ENCODE data around the gene HECTD1.

HECTD1 gene

DNA sequence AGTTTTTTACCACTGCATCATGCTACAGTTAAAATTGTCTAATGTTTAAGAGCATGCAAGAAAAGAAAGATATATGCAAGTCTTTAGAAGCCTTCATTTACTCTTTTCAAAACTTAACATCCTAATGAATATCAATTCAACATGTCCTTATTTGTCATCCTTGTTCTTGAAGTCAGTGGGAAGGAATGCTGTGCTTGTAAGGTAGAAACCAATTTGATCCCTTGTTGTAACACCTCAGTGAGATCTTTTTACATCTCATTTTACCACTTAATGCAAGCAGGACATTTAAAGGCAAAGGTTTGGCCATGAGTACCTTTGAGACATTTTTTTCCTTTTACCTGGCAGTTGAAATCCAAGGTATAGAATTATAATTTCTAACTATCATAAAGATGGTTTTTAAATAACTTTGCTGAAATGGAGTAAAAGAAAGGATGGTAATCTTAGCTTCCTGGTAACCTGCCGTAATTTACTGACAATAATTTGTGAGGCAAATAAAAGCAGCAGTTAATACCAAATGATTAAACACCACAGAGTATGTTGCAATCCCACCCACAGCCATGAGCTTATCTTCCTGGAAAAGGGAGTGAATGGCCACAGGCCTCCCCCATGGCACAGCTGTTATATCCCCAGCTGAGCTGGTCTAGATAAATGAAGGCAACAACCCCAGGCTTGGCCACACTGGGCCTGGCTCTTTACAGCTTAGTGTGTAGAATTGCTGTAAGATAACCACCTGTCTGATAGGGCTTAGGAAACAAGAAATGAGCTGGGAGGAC, 148.3 kb downstream of the HECTD1 start:
- POLR2A ChIA-PET: interaction anchor here (0.5 to 1.9 kb wide), 2 partner anchors 19 to 33 kb away, joined by 4 to 10 read pairs; partner anchors contain the start of genes AP4S1 and STRN3
- CTCF ChIA-PET: interaction anchor here (0.6 to 0.7 kb wide), 2 partner anchors 9 to 20 kb away, joined by 3 read pairs; no protein-coding TSS in a partner anchor
- TF ChIP-seq ZNF114 (tag by site-specific recombination; IDR thresholded peaks at IDR 0.05): no peak
- no peak for TF ChIP-seq ZNF626 (tag by site-specific recombination; IDR thresholded peaks at IDR 0.05)
- no peak for TF ChIP-seq ZNF37A (tag by site-specific recombination; IDR thresholded peaks at IDR 0.05)
- TF ChIP-seq, protein P1, sequence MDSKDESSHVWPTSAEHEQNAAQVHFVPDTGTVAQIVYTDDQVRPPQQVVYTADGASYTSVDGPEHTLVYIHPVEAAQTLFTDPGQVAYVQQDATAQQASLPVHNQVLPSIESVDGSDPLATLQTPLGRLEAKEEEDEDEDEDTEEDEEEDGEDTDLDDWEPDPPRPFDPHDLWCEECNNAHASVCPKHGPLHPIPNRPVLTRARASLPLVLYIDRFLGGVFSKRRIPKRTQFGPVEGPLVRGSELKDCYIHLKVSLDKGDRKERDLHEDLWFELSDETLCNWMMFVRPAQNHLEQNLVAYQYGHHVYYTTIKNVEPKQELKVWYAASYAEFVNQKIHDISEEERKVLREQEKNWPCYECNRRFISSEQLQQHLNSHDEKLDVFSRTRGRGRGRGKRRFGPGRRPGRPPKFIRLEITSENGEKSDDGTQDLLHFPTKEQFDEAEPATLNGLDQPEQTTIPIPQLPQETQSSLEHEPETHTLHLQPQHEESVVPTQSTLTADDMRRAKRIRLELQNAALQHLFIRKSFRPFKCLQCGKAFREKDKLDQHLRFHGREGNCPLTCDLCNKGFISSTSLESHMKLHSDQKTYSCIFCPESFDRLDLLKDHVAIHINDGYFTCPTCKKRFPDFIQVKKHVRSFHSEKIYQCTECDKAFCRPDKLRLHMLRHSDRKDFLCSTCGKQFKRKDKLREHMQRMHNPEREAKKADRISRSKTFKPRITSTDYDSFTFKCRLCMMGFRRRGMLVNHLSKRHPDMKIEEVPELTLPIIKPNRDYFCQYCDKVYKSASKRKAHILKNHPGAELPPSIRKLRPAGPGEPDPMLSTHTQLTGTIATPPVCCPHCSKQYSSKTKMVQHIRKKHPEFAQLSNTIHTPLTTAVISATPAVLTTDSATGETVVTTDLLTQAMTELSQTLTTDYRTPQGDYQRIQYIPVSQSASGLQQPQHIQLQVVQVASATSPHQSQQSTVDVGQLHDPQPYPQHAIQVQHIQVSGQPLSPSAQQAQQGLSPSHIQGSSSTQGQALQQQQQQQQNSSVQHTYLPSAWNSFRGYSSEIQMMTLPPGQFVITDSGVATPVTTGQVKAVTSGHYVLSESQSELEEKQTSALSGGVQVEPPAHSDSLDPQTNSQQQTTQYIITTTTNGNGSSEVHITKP (tag by site-specific recombination; IDR thresholded peaks at IDR 0.05): 0 out of 2 replicates have a peak, but pooled peaks have one; percentile 33
- TF ChIP-seq, protein P2, sequence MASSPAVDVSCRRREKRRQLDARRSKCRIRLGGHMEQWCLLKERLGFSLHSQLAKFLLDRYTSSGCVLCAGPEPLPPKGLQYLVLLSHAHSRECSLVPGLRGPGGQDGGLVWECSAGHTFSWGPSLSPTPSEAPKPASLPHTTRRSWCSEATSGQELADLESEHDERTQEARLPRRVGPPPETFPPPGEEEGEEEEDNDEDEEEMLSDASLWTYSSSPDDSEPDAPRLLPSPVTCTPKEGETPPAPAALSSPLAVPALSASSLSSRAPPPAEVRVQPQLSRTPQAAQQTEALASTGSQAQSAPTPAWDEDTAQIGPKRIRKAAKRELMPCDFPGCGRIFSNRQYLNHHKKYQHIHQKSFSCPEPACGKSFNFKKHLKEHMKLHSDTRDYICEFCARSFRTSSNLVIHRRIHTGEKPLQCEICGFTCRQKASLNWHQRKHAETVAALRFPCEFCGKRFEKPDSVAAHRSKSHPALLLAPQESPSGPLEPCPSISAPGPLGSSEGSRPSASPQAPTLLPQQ (tag by site-specific recombination; IDR thresholded peaks at IDR 0.05): 0 out of 2 replicates have a peak, but pooled peaks have one; percentile 30
- TF ChIP-seq, protein P3, sequence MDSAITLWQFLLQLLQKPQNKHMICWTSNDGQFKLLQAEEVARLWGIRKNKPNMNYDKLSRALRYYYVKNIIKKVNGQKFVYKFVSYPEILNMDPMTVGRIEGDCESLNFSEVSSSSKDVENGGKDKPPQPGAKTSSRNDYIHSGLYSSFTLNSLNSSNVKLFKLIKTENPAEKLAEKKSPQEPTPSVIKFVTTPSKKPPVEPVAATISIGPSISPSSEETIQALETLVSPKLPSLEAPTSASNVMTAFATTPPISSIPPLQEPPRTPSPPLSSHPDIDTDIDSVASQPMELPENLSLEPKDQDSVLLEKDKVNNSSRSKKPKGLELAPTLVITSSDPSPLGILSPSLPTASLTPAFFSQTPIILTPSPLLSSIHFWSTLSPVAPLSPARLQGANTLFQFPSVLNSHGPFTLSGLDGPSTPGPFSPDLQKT (IDR thresholded peaks at IDR 0.05; ENCODE audit: borderline replicate concordance, low read depth, low read length): no peak
- TF ChIP-seq ZNF324 (tag by site-specific recombination; IDR thresholded peaks at IDR 0.05): no peak
- TF ChIP-seq ZNF341 (tag by site-specific recombination; IDR thresholded peaks at IDR 0.05; ENCODE audit: low read depth): no peak
- no peak for TF ChIP-seq ZNF174 (tag by site-specific recombination; IDR thresholded peaks at IDR 0.05)
- no peak for TF ChIP-seq ZNF10 (tag by site-specific recombination; IDR thresholded peaks at IDR 0.05)
- TF ChIP-seq ZNF837 (tag by site-specific recombination; IDR thresholded peaks at IDR 0.05): no peak
- 0 out of 2 replicates have a peak, but pooled peaks have one; percentile 50 for TF ChIP-seq ZNF184 (tag by site-specific recombination; IDR thresholded peaks at IDR 0.05)
- TF ChIP-seq ZIC2 (tag by site-specific recombination; IDR thresholded peaks at IDR 0.05): peak; percentile 62
- no peak for TF ChIP-seq ZNF76 (tag by site-specific recombination; IDR thresholded peaks at IDR 0.05; ENCODE audit: borderline replicate concordance, low read depth)
- TF ChIP-seq ZFHX2 (tag by site-specific recombination; conservative IDR thresholded peaks at IDR 0.05): peak; percentile 53
- no peak for TF ChIP-seq RBAK (tag by site-specific recombination; IDR thresholded peaks at IDR 0.05)
- no peak for TF ChIP-seq SCRT2 (tag by site-specific recombination; IDR thresholded peaks at IDR 0.05)
- no peak for TF ChIP-seq GLI2 (tag by site-specific recombination; IDR thresholded peaks at IDR 0.05; ENCODE audit: borderline replicate concordance, low read depth)
- no peak for TF ChIP-seq KLF1 (tag by site-specific recombination; IDR thresholded peaks at IDR 0.05)
- no peak for TF ChIP-seq ZNF354C (tag by site-specific recombination; IDR thresholded peaks at IDR 0.05; ENCODE audit: borderline replicate concordance, low read depth)
- no peak for TF ChIP-seq ZNF146 (tag by site-specific recombination; IDR thresholded peaks at IDR 0.05)
- TF ChIP-seq ZFP37 (tag by site-specific recombination; IDR thresholded peaks at IDR 0.05): no peak
- TF ChIP-seq ZNF335 (tag by site-specific recombination; conservative IDR thresholded peaks at IDR 0.05): no peak
- 0 out of 2 replicates have a peak, but pooled peaks have one; percentile 10 for TF ChIP-seq FEZF1 (tag by site-specific recombination; IDR thresholded peaks at IDR 0.05)
- TF ChIP-seq BCL11A (tag by site-specific recombination; IDR thresholded peaks at IDR 0.05; ENCODE audit: low read depth): no peak
- TF ChIP-seq PRDM1 (tag by site-specific recombination; IDR thresholded peaks at IDR 0.05): no peak
- peak; percentile 71 for TF ChIP-seq WT1 (tag by site-specific recombination; IDR thresholded peaks at IDR 0.05)
- no peak for TF ChIP-seq ZNF366 (tag by site-specific recombination; conservative IDR thresholded peaks at IDR 0.05)
- TF ChIP-seq, protein P4, sequence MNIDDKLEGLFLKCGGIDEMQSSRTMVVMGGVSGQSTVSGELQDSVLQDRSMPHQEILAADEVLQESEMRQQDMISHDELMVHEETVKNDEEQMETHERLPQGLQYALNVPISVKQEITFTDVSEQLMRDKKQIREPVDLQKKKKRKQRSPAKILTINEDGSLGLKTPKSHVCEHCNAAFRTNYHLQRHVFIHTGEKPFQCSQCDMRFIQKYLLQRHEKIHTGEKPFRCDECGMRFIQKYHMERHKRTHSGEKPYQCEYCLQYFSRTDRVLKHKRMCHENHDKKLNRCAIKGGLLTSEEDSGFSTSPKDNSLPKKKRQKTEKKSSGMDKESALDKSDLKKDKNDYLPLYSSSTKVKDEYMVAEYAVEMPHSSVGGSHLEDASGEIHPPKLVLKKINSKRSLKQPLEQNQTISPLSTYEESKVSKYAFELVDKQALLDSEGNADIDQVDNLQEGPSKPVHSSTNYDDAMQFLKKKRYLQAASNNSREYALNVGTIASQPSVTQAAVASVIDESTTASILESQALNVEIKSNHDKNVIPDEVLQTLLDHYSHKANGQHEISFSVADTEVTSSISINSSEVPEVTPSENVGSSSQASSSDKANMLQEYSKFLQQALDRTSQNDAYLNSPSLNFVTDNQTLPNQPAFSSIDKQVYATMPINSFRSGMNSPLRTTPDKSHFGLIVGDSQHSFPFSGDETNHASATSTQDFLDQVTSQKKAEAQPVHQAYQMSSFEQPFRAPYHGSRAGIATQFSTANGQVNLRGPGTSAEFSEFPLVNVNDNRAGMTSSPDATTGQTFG (tag by site-specific recombination; IDR thresholded peaks at IDR 0.05; ENCODE audit: borderline replicate concordance): no peak
- no peak for TF ChIP-seq SETDB1 (IDR thresholded peaks at IDR 0.05; ENCODE audit: insufficient read length, low read length)
- peak; percentile 13; the same call in 1 of the 2 replicates for TF ChIP-seq SP7 (tag by site-specific recombination; IDR thresholded peaks at IDR 0.05)

More for the DNA sequence above, 148.3 kb downstream of the HECTD1 start:
- Histone ChIP-seq H3K27ac (ENCODE audit: extremely low read depth, low read depth, low read length) (no peak overlapping the region), H3K36me3 (ENCODE audit: control insufficient read depth in 2 of 2, insufficient read depth in 1 of 2, low read length in 2 of 2) (no peaks in the 10 kb centered on the region), H3K4me1 (ENCODE audit: control insufficient read depth, insufficient read depth, low read length) (peaks cover 8% of the 10 kb centered on the region), H3K4me3 (ENCODE audit: low read depth, low read length) (no peak overlapping the region), H3K9me3 (ENCODE audit: control insufficient read depth, insufficient read depth, low read depth, low read length) (no peaks in the 10 kb centered on the region)
